Activated naive CD4-positive, alpha-beta T cell treated with anti-CD3 and anti-CD28 coated beads, Interleukin-2, amount 50 U/mL, for 24 hours (primary cell): ENCODE results near the gene SLC12A9.
A peak's percentile ranks its signal among the peaks of the same experiment; 100 is the strongest.
"Not testable (repeated sequence)": the region's sequence is repeated elsewhere in the genome, so short reads cannot be mapped to it uniquely, and the experiment has no call there.

Experiments used
- H3K27ac Mint-ChIP-seq: one replicate; pipeline ENCODE4 v1.8.0; 2021; ENCODE audit warnings: mild to moderate bottlenecking, mixed read lengths
- H3K27me3 Mint-ChIP-seq: one replicate; pipeline ENCODE4 v1.8.0; 2021; ENCODE audit warnings: mixed read lengths
- H3K36me3 Mint-ChIP-seq: one replicate; pipeline ENCODE4 v1.8.0; 2021; ENCODE audit warnings: mixed read lengths
- H3K4me1 Mint-ChIP-seq: one replicate; pipeline ENCODE4 v1.8.0; 2021; ENCODE audit warnings: mixed read lengths
- H3K4me3 Mint-ChIP-seq: one replicate; pipeline ENCODE4 v1.8.0; 2021; ENCODE audit warnings: mild to moderate bottlenecking, mixed read lengths
- H3K9me3 Mint-ChIP-seq: one replicate; pipeline ENCODE4 v1.8.0; 2021; ENCODE audit warnings: mixed read lengths

SLC12A9 gene

DNA sequence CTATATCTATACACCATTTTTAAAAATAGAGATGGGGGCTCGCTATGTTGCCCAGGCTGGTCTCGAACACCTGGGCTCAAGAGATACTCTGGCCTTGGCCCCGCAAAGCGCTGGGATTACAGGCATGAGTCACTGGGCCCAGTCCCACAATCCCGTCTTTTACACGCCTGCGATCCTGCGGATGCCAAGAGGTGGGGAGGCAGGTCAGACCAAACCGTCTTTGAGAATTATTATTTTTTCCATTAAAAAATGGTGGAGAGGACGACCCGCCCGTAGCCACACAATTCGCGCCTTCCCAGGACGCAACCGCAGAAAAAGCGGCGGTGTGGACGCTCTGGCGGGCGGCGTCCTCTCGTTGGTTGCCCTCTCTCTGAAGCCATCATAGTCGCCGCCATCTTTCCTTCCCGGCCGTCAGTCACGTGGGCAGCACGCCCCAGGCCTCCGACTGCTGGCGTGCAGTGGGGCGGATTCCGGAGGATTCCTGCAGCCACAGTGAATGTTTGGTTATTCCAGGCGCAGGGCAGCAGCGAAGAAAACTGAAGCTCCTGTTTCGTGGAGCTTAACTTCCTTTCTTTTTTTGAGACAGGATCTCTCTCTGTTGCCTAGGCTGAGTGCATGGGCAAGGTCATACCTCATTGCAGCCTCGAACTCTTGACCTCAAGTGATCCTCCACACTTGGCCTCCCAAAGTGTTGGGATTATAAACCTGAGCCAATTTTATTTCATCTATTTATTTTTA is 15.2 kb upstream of the SLC12A9 start:
- Mint-ChIP-seq H3K27ac (peak overlapping the region; percentile 79), H3K27me3 (no peaks in the 10 kb centered on the region), H3K4me3 (peak overlapping the region; percentile 85), H3K36me3 (no peaks in the 10 kb centered on the region), H3K4me1 (peaks cover 9% of the 10 kb centered on the region), H3K9me3 (no peaks in the 10 kb centered on the region)

- Mint-ChIP-seq H3K36me3 (no peaks in the 10 kb centered on the region), H3K4me1 (peaks cover 9% of the 10 kb centered on the region), H3K9me3 (no peaks in the 10 kb centered on the region), H3K27me3 (no peaks in the 10 kb centered on the region), H3K4me3 (no peak overlapping the region), H3K27ac (no peak overlapping the region)
These were observed 13.2 kb upstream of the SLC12A9 start for GRCh38 chr7:100839361-100839760.

- H3K9me3 Mint-ChIP-seq: no peaks in the 10 kb centered on the region
- H3K27me3 Mint-ChIP-seq: no peaks in the 10 kb centered on the region
- H3K4me1 Mint-ChIP-seq: peaks cover 9% of the 10 kb centered on the region
- no peaks in the 10 kb centered on the region for H3K36me3 Mint-ChIP-seq
- H3K27ac Mint-ChIP-seq: no peak overlapping the region
- H3K4me3 Mint-ChIP-seq: no peak overlapping the region
These were observed 11.9 kb upstream of the SLC12A9 start for GRCh38 chr7:100840470-100841100.

GRCh38 chr7:100847360-100847759 is 5.2 kb upstream of the SLC12A9 start:
- H3K9me3 Mint-ChIP-seq: no peaks in the 10 kb centered on the region
- no peaks in the 10 kb centered on the region for H3K27me3 Mint-ChIP-seq
- peaks cover 8% of the 10 kb centered on the region for H3K4me1 Mint-ChIP-seq
- H3K36me3 Mint-ChIP-seq: peaks cover 3% of the 10 kb centered on the region
- H3K4me3 Mint-ChIP-seq: no peak overlapping the region
- no peak overlapping the region for H3K27ac Mint-ChIP-seq

DNA sequence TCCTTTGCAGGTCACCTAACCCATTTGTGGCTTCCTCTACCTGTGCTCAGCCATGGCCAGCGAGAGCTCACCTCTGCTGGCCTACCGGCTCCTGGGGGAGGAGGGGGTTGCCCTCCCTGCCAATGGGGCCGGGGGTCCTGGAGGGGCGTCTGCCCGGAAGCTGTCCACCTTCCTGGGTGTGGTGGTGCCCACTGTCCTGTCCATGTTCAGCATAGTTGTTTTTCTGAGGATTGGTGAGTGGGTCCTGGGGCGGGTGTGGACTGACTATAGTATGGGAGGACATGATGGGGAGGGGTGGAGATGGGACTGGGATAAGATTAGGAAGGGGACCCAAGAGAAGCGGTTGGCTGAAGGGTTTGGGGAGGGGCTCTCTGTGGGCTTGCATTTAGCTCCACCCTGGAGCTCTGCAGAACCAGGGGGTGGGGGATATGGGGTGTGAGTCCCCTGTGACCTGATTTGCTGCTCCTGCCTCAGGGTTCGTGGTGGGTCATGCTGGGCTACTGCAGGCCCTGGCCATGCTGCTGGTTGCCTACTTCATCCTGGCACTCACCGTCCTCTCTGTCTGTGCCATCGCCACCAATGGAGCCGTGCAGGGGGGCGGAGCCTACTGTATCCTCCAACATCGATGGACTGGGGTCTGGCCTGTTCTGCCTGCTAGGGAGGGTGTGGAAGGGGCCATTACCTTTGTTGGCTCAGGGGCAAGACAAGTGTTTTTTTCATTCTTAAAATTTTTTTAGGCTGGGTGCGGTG is 1.8 kb downstream of the SLC12A9 start:
- Mint-ChIP-seq H3K4me1 (peaks cover 20% of the 10 kb centered on the region), H3K27ac (no peak overlapping the region), H3K4me3 (peak overlapping the region; percentile 89), H3K9me3 (no peaks in the 10 kb centered on the region), H3K36me3 (peaks cover 5% of the 10 kb centered on the region), H3K27me3 (no peaks in the 10 kb centered on the region)

DNA sequence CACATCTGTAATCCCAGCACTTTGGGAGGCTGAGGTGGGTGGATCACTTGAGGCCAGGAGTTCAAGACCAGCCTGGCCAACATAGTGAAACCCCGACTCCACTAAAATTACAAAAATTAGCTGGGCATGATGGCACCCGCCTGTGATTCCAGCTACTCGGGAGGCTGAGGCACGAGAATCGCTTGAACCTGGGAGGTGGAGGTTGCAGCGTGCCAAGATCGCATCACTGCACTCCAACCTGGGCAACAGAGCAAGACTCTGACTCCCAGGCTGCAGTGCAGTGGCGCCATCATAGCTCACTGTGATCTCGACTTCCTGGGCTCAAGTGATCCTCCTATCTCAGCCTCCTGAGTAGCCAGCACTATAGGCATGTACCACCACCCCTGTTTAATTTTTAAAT is 2.4 kb downstream of the SLC12A9 start:
- H3K36me3 Mint-ChIP-seq, H3K27me3 Mint-ChIP-seq, H3K27ac Mint-ChIP-seq, H3K9me3 Mint-ChIP-seq, H3K4me3 Mint-ChIP-seq: not testable (repeated sequence)
- peaks cover 20% of the 10 kb centered on the region for H3K4me1 Mint-ChIP-seq

GRCh38 chr7:100855515-100855914 is 3.0 kb downstream of the SLC12A9 start:
- no peaks in the 10 kb centered on the region for H3K27me3 Mint-ChIP-seq
- no peak overlapping the region for H3K27ac Mint-ChIP-seq
- peaks cover 20% of the 10 kb centered on the region for H3K4me1 Mint-ChIP-seq
- no peak overlapping the region for H3K4me3 Mint-ChIP-seq
- peaks cover 7% of the 10 kb centered on the region for H3K36me3 Mint-ChIP-seq
- H3K9me3 Mint-ChIP-seq: no peaks in the 10 kb centered on the region

- Mint-ChIP-seq H3K36me3 (peaks cover 7% of the 10 kb centered on the region), H3K27me3 (no peaks in the 10 kb centered on the region), H3K4me3 (no peak overlapping the region), H3K27ac (no peak overlapping the region), H3K4me1 (peaks cover 14% of the 10 kb centered on the region), H3K9me3 (no peaks in the 10 kb centered on the region)
These were observed 4.4 kb downstream of the SLC12A9 start for GRCh38 chr7:100856871-100857282.

- peaks cover 12% of the 10 kb centered on the region for H3K36me3 Mint-ChIP-seq
- peaks cover 4% of the 10 kb centered on the region for H3K4me1 Mint-ChIP-seq
These were observed 7.3 kb downstream of the SLC12A9 start for GRCh38 chr7:100859856-100860255.

DNA sequence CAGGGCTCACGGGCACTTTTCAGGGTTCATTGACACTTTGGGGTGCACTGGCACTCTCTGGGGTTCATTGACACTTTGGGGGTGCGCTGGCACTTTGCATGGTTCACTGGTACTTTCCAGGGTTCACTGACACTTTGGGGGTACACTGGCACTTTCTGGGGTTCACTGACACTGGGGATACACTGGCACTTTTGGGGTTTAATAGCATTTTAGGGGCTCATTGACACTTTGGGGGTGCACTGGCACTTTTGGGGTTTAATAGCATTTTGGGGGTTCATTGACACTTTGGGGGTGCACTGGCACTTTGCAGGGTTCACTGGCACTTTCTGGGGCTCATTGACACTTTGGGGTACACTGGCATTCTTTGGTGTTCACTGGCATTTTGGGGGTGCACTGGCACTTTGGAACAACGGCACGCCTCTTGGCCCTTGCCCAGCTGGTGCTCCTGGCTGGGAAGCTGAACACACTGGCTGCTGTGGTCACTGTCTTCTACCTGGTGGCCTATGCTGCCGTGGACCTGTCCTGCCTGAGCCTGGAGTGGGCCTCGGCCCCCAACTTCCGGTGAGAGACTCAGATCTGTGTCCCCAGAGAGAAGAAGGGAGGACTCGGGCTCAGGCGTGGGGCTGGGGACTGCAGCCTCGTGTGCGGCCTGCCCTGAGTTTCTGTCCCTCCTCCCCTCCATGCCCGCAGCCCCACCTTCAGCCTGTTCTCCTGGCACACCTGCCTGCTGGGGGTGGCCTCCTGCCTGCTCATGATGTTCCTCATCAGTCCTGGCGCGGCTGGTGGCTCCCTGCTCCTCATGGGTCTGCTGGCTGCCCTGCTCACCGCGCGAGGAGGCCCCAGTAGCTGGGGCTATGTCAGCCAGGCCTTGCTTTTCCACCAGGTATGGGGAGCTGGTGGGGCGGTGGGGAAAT is 8.4 kb downstream of the SLC12A9 start:
- Mint-ChIP-seq H3K36me3 (peaks cover 10% of the 10 kb centered on the region), H3K4me1 (no peaks in the 10 kb centered on the region), H3K4me3 (no peak overlapping the region), H3K9me3 (no peaks in the 10 kb centered on the region), H3K27ac (no peak overlapping the region), H3K27me3 (no peaks in the 10 kb centered on the region)

More at GRCh38 chr7:100859856-100860255, 7.3 kb downstream of the SLC12A9 start:
- no peak overlapping the region for H3K4me3 Mint-ChIP-seq
- H3K9me3 Mint-ChIP-seq: no peaks in the 10 kb centered on the region
- no peak overlapping the region for H3K27ac Mint-ChIP-seq
- no peaks in the 10 kb centered on the region for H3K27me3 Mint-ChIP-seq

DNA sequence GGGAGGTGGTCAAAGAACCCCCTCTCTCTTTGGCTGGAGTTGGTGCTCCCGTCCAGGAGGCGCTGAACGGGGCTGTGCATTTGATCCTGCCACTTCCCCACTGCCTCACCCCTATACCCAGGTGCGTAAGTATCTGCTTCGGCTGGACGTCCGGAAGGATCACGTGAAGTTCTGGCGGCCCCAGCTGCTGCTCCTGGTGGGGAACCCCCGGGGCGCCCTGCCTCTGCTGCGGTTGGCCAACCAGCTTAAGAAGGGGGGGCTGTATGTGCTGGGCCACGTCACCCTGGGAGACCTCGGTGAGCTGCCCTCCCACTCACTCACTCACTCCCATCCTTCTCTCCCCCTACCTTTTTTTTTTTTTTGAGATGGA is 9.1 kb downstream of the SLC12A9 start:
- H3K27me3 Mint-ChIP-seq: no peaks in the 10 kb centered on the region
- no peak overlapping the region for H3K27ac Mint-ChIP-seq
- no peak overlapping the region for H3K4me3 Mint-ChIP-seq
- no peaks in the 10 kb centered on the region for H3K9me3 Mint-ChIP-seq
- peaks cover 4% of the 10 kb centered on the region for H3K4me1 Mint-ChIP-seq
- peaks cover 10% of the 10 kb centered on the region for H3K36me3 Mint-ChIP-seq

GRCh38 chr7:100863406-100863950 is 11.0 kb downstream of the SLC12A9 start:
- H3K27ac Mint-ChIP-seq: no peak overlapping the region

GRCh38 chr7:100864263-100864845 is 11.8 kb downstream of the SLC12A9 start:
- H3K27ac Mint-ChIP-seq: peak overlapping the region; percentile 63
- H3K4me1 Mint-ChIP-seq: peaks cover 15% of the 10 kb centered on the region
- H3K27me3 Mint-ChIP-seq: no peaks in the 10 kb centered on the region
- no peak overlapping the region for H3K4me3 Mint-ChIP-seq
- H3K9me3 Mint-ChIP-seq: no peaks in the 10 kb centered on the region
- peaks cover 7% of the 10 kb centered on the region for H3K36me3 Mint-ChIP-seq

More at GRCh38 chr7:100863406-100863950, 11.0 kb downstream of the SLC12A9 start:
- Mint-ChIP-seq H3K27me3 (no peaks in the 10 kb centered on the region), H3K9me3 (no peaks in the 10 kb centered on the region), H3K4me1 (peaks cover 15% of the 10 kb centered on the region), H3K4me3 (no peak overlapping the region), H3K36me3 (peaks cover 7% of the 10 kb centered on the region)

- Mint-ChIP-seq H3K9me3 (no peaks in the 10 kb centered on the region), H3K27me3 (no peaks in the 10 kb centered on the region), H3K4me3 (no peak overlapping the region), H3K27ac (no peak overlapping the region), H3K4me1 (peaks cover 15% of the 10 kb centered on the region), H3K36me3 (peaks cover 4% of the 10 kb centered on the region)
These were observed 12.9 kb downstream of the SLC12A9 start for GRCh38 chr7:100865372-100865911.
